B cell (primary cell): ENCODE measurements around the gene FAHD2B. TPM values are rescaled to one million over a fixed set of nuclear protein-coding genes. Genes with fewer than 3 reads are reported as not detected.
"Not testable (repeated sequence)": the region's sequence is repeated elsewhere in the genome, so short reads cannot be mapped to it uniquely, and the experiment has no call there.

Source experiments
- ATAC-seq: fragments of 200-7000 bp; cut with Tn5 transposase; one replicate; pipeline ENCODE4 v1.10.0; 2021; ENCODE audit warnings: low read depth, mild to moderate bottlenecking, moderate number of reproducible peaks, moderate library complexity
- CTCF ChIA-PET: fragments of 350-600 bp; sonication (Branson Sonifier 250); formaldehyde crosslinking; loops from one replicate; lab custom pipeline; 2021; ENCODE audit warnings: antibody characterized with exemption, inconsistent platforms; lab: Charles Lee
- POLR2A ChIA-PET: fragments of 350-600 bp; sonication (Branson Sonifier 250); formaldehyde crosslinking; loops from one replicate; lab custom pipeline; 2021; ENCODE audit warnings: antibody characterized with exemption; lab: Charles Lee
- DNase-seq: peaks from one replicate; pipeline ENCODE4 v3.0.0; 2013
- H2AFZ ChIP-seq: 2 replicates; pipeline ENCODE4 v1.6.1; 2012; ENCODE audit warnings: mild to moderate bottlenecking, low read depth, low read length; ENCODE audit not compliant: insufficient read depth, poor library complexity, severe bottlenecking
- H3K27ac ChIP-seq, 2 donors: 1 replicate in 1 of 2; 2 replicates in 1 of 2; pipeline ENCODE4 v1.5.1; 2012 to 2013; ENCODE audit warnings: low read length in 2 of 2, mild to moderate bottlenecking in 2 of 2, moderate library complexity in 1 of 2
- H3K27me3 ChIP-seq, 4 experiments: fragments of 200-600 bp in 1 of 4; sonication (generic) in 1 of 4; replicated peaks in 1 of 4; 1 replicate in 2 of 4; 2 replicates in 2 of 4; pipeline versions ENCODE4 v1.6.1 to v1.7.0; 2013 to 2016; ENCODE audit warnings: low read length in 3 of 4, mild to moderate bottlenecking in 2 of 4, mixed read lengths in 1 of 4, moderate library complexity in 1 of 4; ENCODE audit not compliant: insufficient read depth in 4 of 4, control insufficient read depth in 3 of 4; ENCODE audit errors: control extremely low read depth in 1 of 4
- H3K36me3 ChIP-seq, 2 experiments: replicated peaks in 1 of 2; 1 replicate in 1 of 2; 2 replicates in 1 of 2; pipeline versions ENCODE4 v1.6.1 to v1.7.1; 2013; ENCODE audit warnings: low read length in 1 of 2; ENCODE audit not compliant: insufficient read depth in 2 of 2, control insufficient read depth in 1 of 2; ENCODE audit errors: control extremely low read depth in 1 of 2, extremely low read depth in 1 of 2
- H3K4me1 ChIP-seq, 2 donors: fragments of 200-600 bp in 1 of 2; sonication (generic) in 1 of 2; 1 replicate in 1 of 2; 2 replicates in 1 of 2; pipeline versions ENCODE4 v1.5.1 to v1.6.1; 2013 to 2017; ENCODE audit warnings: low read length in 2 of 2; ENCODE audit not compliant: control insufficient read depth in 2 of 2, insufficient read depth in 2 of 2
- H3K4me2 ChIP-seq: replicated peaks from 2 replicates; pipeline ENCODE3; 2012; ENCODE audit warnings: mild to moderate bottlenecking, low read depth, low read length; ENCODE audit not compliant: poor library complexity, severe bottlenecking
- H3K4me3 ChIP-seq, 5 experiments: fragments of 200-600 bp in 1 of 5; sonication (generic) in 1 of 5; 1 replicate in 3 of 5; 2 replicates in 2 of 5; pipeline versions ENCODE4 v1.5.1 to v1.7.0; 2011 to 2016; ENCODE audit warnings: low read length in 4 of 5, mild to moderate bottlenecking in 4 of 5, low read depth in 2 of 5, control low read depth in 1 of 5, moderate library complexity in 1 of 5; ENCODE audit not compliant: insufficient read depth in 1 of 5; ENCODE audit errors: control extremely low read depth in 1 of 5, extremely low read depth in 1 of 5
- H3K79me2 ChIP-seq: fragments of 200-600 bp; sonication (generic); one replicate; pipeline ENCODE4 v1.6.0; 2016; ENCODE audit warnings: low read length; ENCODE audit not compliant: control insufficient read depth, insufficient read depth
- H3K9ac ChIP-seq: fragments of 200-600 bp; sonication (generic); 2 replicates; pipeline ENCODE4 v1.6.1; 2017; ENCODE audit warnings: mild to moderate bottlenecking, low read length, moderate library complexity
- H3K9me3 ChIP-seq, 3 donors: one replicate each; pipeline versions ENCODE4 v1.6.1 to v1.7.1; 2013; ENCODE audit warnings: low read length in 2 of 3; ENCODE audit not compliant: control insufficient read depth in 2 of 3, insufficient read depth in 1 of 3; ENCODE audit errors: control extremely low read depth in 1 of 3
- H4K20me1 ChIP-seq: 2 replicates; pipeline ENCODE4 v1.6.0; 2012; ENCODE audit warnings: mild to moderate bottlenecking, low read length; ENCODE audit not compliant: insufficient read depth, control insufficient read depth, poor library complexity, severe bottlenecking
- H3K27ac Mint-ChIP-seq: one replicate; pipeline ENCODE4 v1.8.0; 2021; ENCODE audit warnings: mixed read lengths
- H3K27me3 Mint-ChIP-seq: one replicate; pipeline ENCODE4 v1.8.0; 2021; ENCODE audit warnings: mixed read lengths
- H3K4me1 Mint-ChIP-seq: one replicate; pipeline ENCODE4 v1.8.0; 2021; ENCODE audit warnings: mixed read lengths
- H3K4me3 Mint-ChIP-seq: one replicate; pipeline ENCODE4 v1.8.0; 2021; ENCODE audit warnings: mixed read lengths
- H3K9me3 Mint-ChIP-seq: one replicate; pipeline ENCODE4 v1.8.0; 2022; ENCODE audit warnings: mixed read lengths; ENCODE audit not compliant: insufficient read depth
- WGBS: methylation state at CpG from one replicate; pipeline ENCODE4 v1.1.5; 2013; ENCODE audit warnings: missing lambda C conversion rate; ENCODE audit not compliant: insufficient coverage; 5-methylcytosine and 5-hydroxymethylcytosine counted together
- intact Hi-C: fragments of 100-400 bp; cut with micrococcal nuclease; formaldehyde crosslinking; loops from one replicate; pipeline ENCODE4 v1.10.0; 2022
- polyA plus RNA-seq: library from polyadenylated mRNA; depleted of rRNA; stranded (reverse); fragments of >200 nt; gene quantifications from 2 replicates; pipeline ENCODE4 v1.2.3, GENCODE V29; 2012
- small RNA-seq: library from RNA; depleted of rRNA; stranded (forward); fragments of <200 nt; gene quantifications from one replicate; pipeline ENCODE3, GENCODE V24; 2012; ENCODE audit warnings: low replicate concordance, low read depth; ENCODE audit not compliant: insufficient read length
- total RNA-seq, 2 donors: library from RNA; stranded (reverse); fragments of 120-200 nt in 1 of 2; gene quantifications; 1 replicate in 1 of 2; 2 replicates in 1 of 2; pipeline versions ENCODE4 v1.2.3 to v1.2.4, GENCODE V29; 2013 to 2022

FAHD2B gene
- total and polyA plus RNA-seq, 2 donors (not counting 1 experiment from before 2014, with no cell fraction given): 12.4 to 20.6 TPM

DNA sequence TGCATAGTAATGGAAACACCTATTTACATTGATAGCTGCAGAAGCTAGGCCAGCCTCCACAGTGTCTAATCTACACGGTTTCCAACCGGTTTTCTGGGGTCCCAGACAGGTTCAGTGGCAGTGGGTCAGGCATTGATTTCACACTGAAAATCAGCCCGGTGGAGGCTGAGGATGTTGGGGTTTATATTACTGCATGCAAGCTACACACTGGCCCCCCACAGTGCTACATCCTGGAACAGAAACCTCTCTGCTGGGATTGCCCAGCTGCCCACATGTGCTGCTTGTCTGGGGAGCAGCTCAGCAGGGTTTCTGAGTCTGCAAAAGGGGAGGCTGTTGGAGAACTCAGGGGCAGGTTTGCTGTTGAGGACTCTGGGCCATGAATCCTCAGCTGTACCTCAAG is 48.0 kb downstream of the FAHD2B start:
- H3K36me3 ChIP-seq, intact Hi-C loops, DNase-seq, H3K79me2 ChIP-seq, H3K27me3 ChIP-seq, H2AFZ ChIP-seq, CTCF ChIA-PET, ATAC-seq, H4K20me1 ChIP-seq, H3K27me3 Mint-ChIP-seq, POLR2A ChIA-PET, H3K9me3 ChIP-seq, H3K9me3 Mint-ChIP-seq: not testable (repeated sequence)
- Histone ChIP-seq H3K9ac (peak overlapping the region; percentile 47), H3K4me1 (peaks cover 40 to 49% of the 10 kb centered on the region in 2 donors), H3K27ac (peak overlapping the region in 1 of 2 donors; percentile 0), H3K4me3 (peak overlapping the region in 3 of 5 experiments; percentile 23 to 56 (median 38)), H3K4me2 (peak overlapping the region; percentile 52)
- Mint-ChIP-seq H3K4me1 (peaks cover 57% of the 10 kb centered on the region), H3K4me3 (peak overlapping the region; percentile 90), H3K27ac (peak overlapping the region; percentile 84)
- no CpG with 5 or more reads among the region's 3 CpGs for WGBS

DNA sequence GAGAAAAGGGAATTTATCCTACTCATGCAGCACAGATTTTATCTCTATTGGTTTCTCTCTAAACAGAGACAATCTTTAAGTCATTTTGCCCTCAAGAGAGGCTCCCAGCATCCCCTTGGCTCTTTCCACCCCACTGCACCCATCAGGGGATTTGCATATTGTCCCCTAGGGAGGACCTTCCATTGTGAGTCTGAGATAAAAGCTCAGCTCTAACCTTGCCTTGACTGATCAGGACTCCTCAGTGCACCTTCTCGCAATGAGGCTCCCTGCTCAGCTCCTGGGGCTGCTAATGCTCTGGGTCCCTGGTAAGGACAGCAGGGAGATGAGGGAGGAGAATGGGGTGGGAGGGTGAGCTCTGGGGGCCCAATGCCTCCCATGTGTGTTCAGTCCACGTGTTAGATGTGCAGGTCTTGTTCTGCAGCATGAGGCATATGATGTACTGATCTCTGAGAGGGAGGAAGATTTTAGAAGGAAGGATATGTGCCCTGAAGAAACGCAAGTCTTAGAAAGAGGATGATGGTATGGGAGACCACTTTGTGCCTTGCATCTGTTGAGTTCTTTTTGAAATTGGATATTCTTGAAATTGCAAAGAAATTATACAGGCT is 48.7 kb downstream of the FAHD2B start:
- 25% methylated on average over 1 of the region's 3 CpGs for WGBS
- H3K4me1 ChIP-seq: peaks cover 37 to 46% of the 10 kb centered on the region in 2 donors
- peak; percentile 63 for ATAC-seq
- CTCF ChIA-PET, H3K27me3 Mint-ChIP-seq, H3K9me3 ChIP-seq, H3K9me3 Mint-ChIP-seq, H3K79me2 ChIP-seq, H3K27me3 ChIP-seq, H3K36me3 ChIP-seq, POLR2A ChIA-PET, H4K20me1 ChIP-seq, intact Hi-C loops: not testable (repeated sequence)
- peak; percentile 51 for DNase-seq
- peak overlapping the region; percentile 84 for H3K27ac Mint-ChIP-seq
- peak overlapping the region; percentile 56 for H2AFZ ChIP-seq
- H3K4me1 Mint-ChIP-seq: peaks cover 53% of the 10 kb centered on the region
- peak overlapping the region; percentile 52 for H3K4me2 ChIP-seq
- peak overlapping the region in 1 of 2 donors; percentile 15 for H3K27ac ChIP-seq
- H3K4me3 ChIP-seq: peak overlapping the region in 3 of 5 experiments; percentile 23 to 56 (median 38)
- peak overlapping the region; percentile 47 for H3K9ac ChIP-seq
- peak overlapping the region; percentile 90 for H3K4me3 Mint-ChIP-seq

Small RNA genes lying within 50 kb of the gene (small RNA-seq; reads per million reads assigned to genes)
- gene AC018892.1 (not detected), gene IGKV1OR2-3 (not detected), gene IGKV2OR2-2 (not detected), gene RN7SL313P (not detected)

Other genes with a start within 250 kb of the FAHD2B start
- 14.8 and 16.8 TPM in 2 replicates for gene ANKRD39, start 236.9 kb downstream of the FAHD2B start, total RNA-seq
- 12.8 and 19.3 TPM in 2 replicates for gene ANKRD39, start 236.9 kb downstream of the FAHD2B start, polyA plus RNA-seq
- gene SEMA4C, start 224.8 kb downstream of the FAHD2B start, total RNA-seq: 0.68 and 0.94 TPM in 2 replicates
- 0.28 and 3.2 TPM in 2 replicates for gene SEMA4C, start 224.8 kb downstream of the FAHD2B start, polyA plus RNA-seq
- gene FAM178B, start 108.3 kb downstream of the FAHD2B start, total RNA-seq: not detected in 2 replicates
- gene FAM178B, start 108.3 kb downstream of the FAHD2B start, polyA plus RNA-seq: not detected in 2 replicates
- gene ANKRD36, start 18.3 kb upstream of the FAHD2B start, total RNA-seq: 76.6 and 81.9 TPM in 2 replicates
- 4.1 and 5.4 TPM in 2 replicates for gene ANKRD36, start 18.3 kb upstream of the FAHD2B start, polyA plus RNA-seq